Esophagus squamous epithelium (tissue), 4 donors: ENCODE measurements around the gene DGKB.

Source experiments
- POLR2A ChIP-seq, 4 donors: fragments of 450-650 bp; IDR thresholded peaks; one replicate each; pipeline ENCODE4 v1.6.1; 2017; ENCODE audit warnings: antibody characterized with exemption in 4 of 4, mild to moderate bottlenecking in 4 of 4, moderate library complexity in 3 of 4
- TF ChIP-seq, protein P1 (sequence below), 6 experiments: fragments of 450-650 bp in 4 of 6; fragments of 200-600 bp in 2 of 6; sonication (generic) in 2 of 6; IDR thresholded peaks; one replicate each; pipeline ENCODE4 v1.5.1; 2016 to 2019; ENCODE audit warnings: antibody characterized with exemption in 6 of 6, mild to moderate bottlenecking in 4 of 6, moderate library complexity in 4 of 6

DNA sequence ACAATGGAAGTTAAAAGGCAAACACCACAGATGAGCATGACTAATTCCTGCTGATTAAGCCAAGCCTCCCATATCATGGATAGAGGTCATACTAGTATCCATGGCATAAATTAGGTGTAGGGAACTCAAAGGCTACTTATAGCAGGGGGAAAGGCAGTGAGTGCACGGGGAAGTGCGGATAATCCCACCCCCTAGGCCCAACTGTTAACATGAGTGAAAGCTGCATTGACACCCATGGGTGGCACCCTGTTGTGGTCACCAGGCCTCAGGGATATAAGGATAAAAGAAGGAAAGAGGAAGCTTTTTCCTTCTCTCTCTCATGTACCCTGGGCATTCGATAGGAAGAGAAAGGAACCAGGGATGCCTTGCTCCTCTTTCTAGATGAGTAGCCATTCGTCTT lies 161.9 kb downstream of the DGKB start:
- TF ChIP-seq POLR2A (IDR thresholded peaks at IDR 0.05): no peak
- TF ChIP-seq, protein P1, sequence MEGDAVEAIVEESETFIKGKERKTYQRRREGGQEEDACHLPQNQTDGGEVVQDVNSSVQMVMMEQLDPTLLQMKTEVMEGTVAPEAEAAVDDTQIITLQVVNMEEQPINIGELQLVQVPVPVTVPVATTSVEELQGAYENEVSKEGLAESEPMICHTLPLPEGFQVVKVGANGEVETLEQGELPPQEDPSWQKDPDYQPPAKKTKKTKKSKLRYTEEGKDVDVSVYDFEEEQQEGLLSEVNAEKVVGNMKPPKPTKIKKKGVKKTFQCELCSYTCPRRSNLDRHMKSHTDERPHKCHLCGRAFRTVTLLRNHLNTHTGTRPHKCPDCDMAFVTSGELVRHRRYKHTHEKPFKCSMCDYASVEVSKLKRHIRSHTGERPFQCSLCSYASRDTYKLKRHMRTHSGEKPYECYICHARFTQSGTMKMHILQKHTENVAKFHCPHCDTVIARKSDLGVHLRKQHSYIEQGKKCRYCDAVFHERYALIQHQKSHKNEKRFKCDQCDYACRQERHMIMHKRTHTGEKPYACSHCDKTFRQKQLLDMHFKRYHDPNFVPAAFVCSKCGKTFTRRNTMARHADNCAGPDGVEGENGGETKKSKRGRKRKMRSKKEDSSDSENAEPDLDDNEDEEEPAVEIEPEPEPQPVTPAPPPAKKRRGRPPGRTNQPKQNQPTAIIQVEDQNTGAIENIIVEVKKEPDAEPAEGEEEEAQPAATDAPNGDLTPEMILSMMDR (IDR thresholded peaks at IDR 0.05): no peak
